ENCODE measurements around the gene KCNMA1. TPM values are rescaled to one million over a fixed set of nuclear protein-coding genes. Genes with fewer than 3 reads are reported as not detected.

The KCNMA1 gene
- polyA plus RNA-seq, 4 donors: 2.7 to 8.6 (median 7.7) TPM

GRCh38 chr10:77494756-77495541 lies 142.7 kb downstream of the KCNMA1 start:
- Histone ChIP-seq H3K36me3 (ENCODE audit: control insufficient read depth in 3 of 3, insufficient read depth in 2 of 3, low read depth in 1 of 3, low read length in 3 of 3) (no peaks in the 10 kb centered on the region), H3K4me1 (ENCODE audit: control insufficient read depth in 3 of 3, insufficient read depth in 2 of 3, low read depth in 1 of 3, low read length in 2 of 3) (peaks cover 0 to 4% (median 0%) of the 10 kb centered on the region in 3 donors), H3K27ac (ENCODE audit: low read depth in 1 of 3, low read length in 2 of 3) (no peak overlapping the region), H3K27me3 (ENCODE audit: control insufficient read depth in 3 of 3, insufficient read depth in 3 of 3, low read length in 3 of 3) (no peaks in the 10 kb centered on the region), H3K9me3 (ENCODE audit: control insufficient read depth in 2 of 2, insufficient read depth in 1 of 2, low read depth in 1 of 2, low read length in 1 of 2) (no peaks in the 10 kb centered on the region), H3K4me3 (ENCODE audit: low read depth in 1 of 3, low read length in 3 of 3) (no peak overlapping the region)
- DNase-seq (no peak), FAIRE-seq (no peak)
- WGBS, 3 donors: 88 to 92% (median 92%) methylated on average over 12 of the region's 12 CpGs

DNA sequence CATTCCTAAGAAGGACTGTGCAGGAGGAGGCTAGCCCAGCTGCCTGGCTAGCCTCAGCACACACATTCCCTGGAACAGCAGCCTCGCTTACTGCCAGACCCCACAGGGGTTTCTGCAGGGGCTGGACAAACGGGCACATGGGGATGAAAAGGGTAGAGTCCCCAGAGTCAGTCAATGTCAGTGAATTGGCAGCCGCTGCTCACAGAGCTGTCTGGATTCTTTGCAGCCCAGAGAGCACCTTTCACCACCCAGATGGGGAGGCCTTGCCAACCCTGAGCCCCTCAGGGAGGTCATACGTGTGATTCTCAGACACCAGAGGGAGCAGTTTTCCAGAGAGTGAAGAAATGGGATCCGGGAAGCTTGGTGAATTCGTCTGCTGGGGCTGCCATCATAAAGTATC lies 143.3 kb downstream of the KCNMA1 start:
- Histone ChIP-seq H3K27me3 (ENCODE audit: control insufficient read depth in 3 of 3, insufficient read depth in 3 of 3, low read length in 3 of 3) (no peaks in the 10 kb centered on the region), H3K4me3 (ENCODE audit: low read depth in 1 of 3, low read length in 3 of 3) (no peak overlapping the region), H3K36me3 (ENCODE audit: control insufficient read depth in 3 of 3, insufficient read depth in 2 of 3, low read depth in 1 of 3, low read length in 3 of 3) (no peaks in the 10 kb centered on the region), H3K4me1 (ENCODE audit: control insufficient read depth in 3 of 3, insufficient read depth in 2 of 3, low read depth in 1 of 3, low read length in 2 of 3) (peaks cover 0 to 4% (median 0%) of the 10 kb centered on the region in 3 donors), H3K27ac (ENCODE audit: low read depth in 1 of 3, low read length in 2 of 3) (no peak overlapping the region), H3K9me3 (ENCODE audit: control insufficient read depth in 2 of 2, insufficient read depth in 1 of 2, low read depth in 1 of 2, low read length in 1 of 2) (no peaks in the 10 kb centered on the region)
- WGBS, 3 donors: 54 to 63% (median 58%) methylated on average over 6 of the region's 6 CpGs
- DNase-seq: peak in 1 of 2 donors; percentile 28
- FAIRE-seq: no peak

DNA sequence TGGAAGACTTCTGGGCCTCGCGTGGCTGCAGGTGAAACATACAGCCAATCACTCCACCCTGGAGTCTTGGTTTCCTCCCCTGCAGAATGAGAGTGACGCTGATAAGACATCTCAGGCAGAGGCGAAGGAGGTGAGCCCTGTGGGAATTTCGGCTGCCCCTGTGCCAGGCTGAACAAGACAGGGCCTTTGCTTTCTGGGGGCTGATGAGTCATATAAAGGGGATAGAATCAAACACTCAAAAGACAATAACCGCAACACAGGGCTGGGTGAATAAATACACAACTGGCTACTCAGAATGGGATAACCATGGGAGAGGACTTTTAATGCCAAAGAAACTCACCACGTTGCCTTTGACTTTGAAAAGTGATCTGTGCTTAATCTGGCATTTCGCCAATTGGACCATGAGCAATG lies 143.8 kb downstream of the KCNMA1 start:
- DNase-seq: no peak
- Histone ChIP-seq H3K27ac (ENCODE audit: low read depth in 1 of 3, low read length in 2 of 3) (no peak overlapping the region), H3K27me3 (ENCODE audit: control insufficient read depth in 3 of 3, insufficient read depth in 3 of 3, low read length in 3 of 3) (no peaks in the 10 kb centered on the region), H3K4me1 (ENCODE audit: control insufficient read depth in 3 of 3, insufficient read depth in 2 of 3, low read depth in 1 of 3, low read length in 2 of 3) (peaks cover 0 to 5% (median under 1%) of the 10 kb centered on the region in 3 donors), H3K4me3 (ENCODE audit: low read depth in 1 of 3, low read length in 3 of 3) (no peak overlapping the region), H3K9me3 (ENCODE audit: control insufficient read depth in 2 of 2, insufficient read depth in 1 of 2, low read depth in 1 of 2, low read length in 1 of 2) (no peaks in the 10 kb centered on the region), H3K36me3 (ENCODE audit: control insufficient read depth in 3 of 3, insufficient read depth in 2 of 3, low read depth in 1 of 3, low read length in 3 of 3) (peaks cover 0 to 1% (median 0%) of the 10 kb centered on the region in 3 donors)
- no peak for FAIRE-seq
- 71 to 84% (median 72%) methylated on average over 8 of the region's 8 CpGs for WGBS, 3 donors

DNA sequence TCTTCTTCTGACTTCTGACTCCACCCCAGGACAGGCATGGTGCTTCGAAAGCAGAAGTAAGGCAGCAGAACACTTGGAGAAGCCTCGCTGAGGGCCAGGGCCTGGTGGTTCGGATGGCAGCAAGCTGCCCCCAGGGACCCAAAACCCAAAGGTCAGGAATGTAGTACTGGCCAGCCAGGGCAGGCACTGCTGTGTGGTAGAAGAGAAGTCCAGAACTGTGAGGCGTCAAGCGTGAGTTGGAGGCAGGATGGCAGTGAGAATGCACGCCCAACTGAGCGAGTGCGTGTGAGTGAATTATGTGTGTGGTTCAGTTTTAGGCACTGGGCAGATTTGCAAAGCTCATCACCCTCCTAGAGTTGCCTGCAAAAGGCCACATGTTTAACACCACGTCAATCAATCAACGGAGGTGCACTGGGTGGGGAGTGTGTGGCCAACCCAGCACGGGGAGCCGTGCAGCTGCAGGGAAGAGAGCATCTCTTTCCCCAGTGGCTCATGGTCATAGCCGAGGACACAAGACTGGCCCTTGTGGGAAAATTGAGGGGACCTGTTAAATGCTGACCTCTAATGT lies 144.3 kb downstream of the KCNMA1 start:
- Histone ChIP-seq H3K9me3 (ENCODE audit: control insufficient read depth in 2 of 2, insufficient read depth in 1 of 2, low read depth in 1 of 2, low read length in 1 of 2) (no peaks in the 10 kb centered on the region), H3K4me3 (ENCODE audit: low read depth in 1 of 3, low read length in 3 of 3) (no peak overlapping the region), H3K36me3 (ENCODE audit: control insufficient read depth in 3 of 3, insufficient read depth in 2 of 3, low read depth in 1 of 3, low read length in 3 of 3) (peaks cover 0 to 2% (median 0%) of the 10 kb centered on the region in 3 donors), H3K27ac (ENCODE audit: low read depth in 1 of 3, low read length in 2 of 3) (no peak overlapping the region), H3K27me3 (ENCODE audit: control insufficient read depth in 3 of 3, insufficient read depth in 3 of 3, low read length in 3 of 3) (no peaks in the 10 kb centered on the region), H3K4me1 (ENCODE audit: control insufficient read depth in 3 of 3, insufficient read depth in 2 of 3, low read depth in 1 of 3, low read length in 2 of 3) (peaks cover 0 to 7% (median 2%) of the 10 kb centered on the region in 3 donors)
- WGBS, 3 donors: 84 to 92% (median 87%) methylated on average over 12 to 13 of the region's 13 CpGs
- FAIRE-seq: no peak
- DNase-seq: no peak

DNA sequence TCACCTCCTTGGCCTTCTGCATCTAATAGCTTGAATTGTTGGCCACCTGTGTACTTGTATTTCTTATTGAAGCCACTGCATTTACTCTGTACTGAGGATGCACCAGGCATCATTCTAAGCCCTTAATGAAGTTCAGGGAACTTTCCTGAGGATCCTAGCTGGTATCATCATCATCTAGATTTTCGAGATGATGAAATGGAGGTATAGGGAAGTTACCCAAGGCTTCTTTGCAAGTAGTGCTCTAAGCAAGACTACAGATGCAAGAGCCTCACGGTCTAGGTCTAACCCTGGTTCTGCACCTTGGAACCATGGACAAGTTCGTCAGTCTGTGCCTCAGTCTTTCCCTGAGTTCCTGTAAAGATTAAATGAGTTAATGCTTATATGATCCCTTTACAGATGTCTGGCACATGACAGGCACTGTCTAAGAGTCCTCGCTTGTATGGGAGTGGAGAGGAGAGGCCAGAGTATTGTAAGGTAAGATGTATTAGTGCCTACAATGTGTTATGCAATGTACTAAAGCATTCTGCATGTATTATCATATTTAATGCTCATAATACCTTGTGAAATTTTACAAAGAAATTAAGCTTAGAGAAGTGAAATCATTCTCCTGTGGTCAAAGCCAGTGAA lies 145.1 kb downstream of the KCNMA1 start:
- Histone ChIP-seq H3K27ac (ENCODE audit: low read depth in 1 of 3, low read length in 2 of 3) (no peak overlapping the region), H3K27me3 (ENCODE audit: control insufficient read depth in 3 of 3, insufficient read depth in 3 of 3, low read length in 3 of 3) (no peaks in the 10 kb centered on the region), H3K4me1 (ENCODE audit: control insufficient read depth in 3 of 3, insufficient read depth in 2 of 3, low read depth in 1 of 3, low read length in 2 of 3) (peaks cover 0 to 7% (median 2%) of the 10 kb centered on the region in 3 donors), H3K36me3 (ENCODE audit: control insufficient read depth in 3 of 3, insufficient read depth in 2 of 3, low read depth in 1 of 3, low read length in 3 of 3) (peaks cover 0 to 2% (median 0%) of the 10 kb centered on the region in 3 donors), H3K4me3 (ENCODE audit: low read depth in 1 of 3, low read length in 3 of 3) (no peak overlapping the region), H3K9me3 (ENCODE audit: control insufficient read depth in 2 of 2, insufficient read depth in 1 of 2, low read depth in 1 of 2, low read length in 1 of 2) (no peaks in the 10 kb centered on the region)
- WGBS, 3 donors: 75 to 79% (median 78%) methylated on average over 4 of the region's 4 CpGs
- FAIRE-seq (no peak), DNase-seq (peak in 1 of 2 donors; percentile 20)

DNA sequence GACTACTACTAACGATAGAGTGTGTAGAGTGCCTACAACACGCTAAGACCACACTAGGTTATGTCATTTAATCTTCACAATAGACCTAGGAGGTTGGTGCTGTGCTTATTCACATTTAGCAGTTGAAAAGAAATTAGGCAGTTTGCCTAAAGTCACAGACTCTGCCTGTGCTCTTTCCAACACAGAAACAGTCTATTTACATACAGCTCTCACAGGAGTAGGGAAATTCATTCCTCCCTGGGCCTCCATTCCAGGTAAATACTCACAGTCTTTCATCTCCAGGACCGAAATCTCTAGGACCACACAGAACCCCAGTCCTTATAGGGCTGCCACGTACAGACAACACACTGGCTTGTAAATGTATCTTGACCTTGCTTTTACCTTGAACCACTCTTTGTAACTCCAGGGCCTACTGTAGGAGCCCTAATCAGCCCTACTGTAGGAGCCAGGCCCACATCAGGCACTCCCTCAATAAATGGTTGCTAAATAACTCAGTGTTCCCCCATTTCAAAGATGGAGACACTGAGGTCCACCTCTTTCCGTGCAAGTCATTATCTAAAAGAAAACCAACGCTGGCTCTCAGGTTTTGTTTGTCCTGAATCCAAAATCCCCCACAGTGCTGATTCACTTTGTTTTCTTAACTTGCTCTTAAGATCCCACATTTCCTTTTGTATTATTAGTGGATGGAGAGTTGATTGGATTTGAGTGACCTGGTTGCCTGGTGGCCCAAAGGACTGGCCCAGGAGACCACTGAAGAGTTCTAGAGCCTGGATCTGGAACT lies 146.9 kb downstream of the KCNMA1 start:
- peaks cover 0 to 3% (median 2%) of the 10 kb centered on the region in 3 donors for H3K4me1 ChIP-seq (ENCODE audit: control insufficient read depth in 3 of 3, insufficient read depth in 2 of 3, low read depth in 1 of 3, low read length in 2 of 3)
- peaks cover 0 to 2% (median 0%) of the 10 kb centered on the region in 3 donors for H3K36me3 ChIP-seq (ENCODE audit: control insufficient read depth in 3 of 3, insufficient read depth in 2 of 3, low read depth in 1 of 3, low read length in 3 of 3)
- no peak overlapping the region for H3K4me3 ChIP-seq (ENCODE audit: low read depth in 1 of 3, low read length in 3 of 3)
- no peaks in the 10 kb centered on the region for H3K27me3 ChIP-seq (ENCODE audit: control insufficient read depth in 3 of 3, insufficient read depth in 3 of 3, low read length in 3 of 3)
- H3K27ac ChIP-seq (ENCODE audit: low read depth in 1 of 3, low read length in 2 of 3): no peak overlapping the region
- H3K9me3 ChIP-seq (ENCODE audit: control insufficient read depth in 2 of 2, insufficient read depth in 1 of 2, low read depth in 1 of 2, low read length in 1 of 2): no peaks in the 10 kb centered on the region
- 77 to 81% (median 80%) methylated on average over 6 of the region's 6 CpGs for WGBS, 3 donors
- DNase-seq: no peak
- no peak for FAIRE-seq

DNA sequence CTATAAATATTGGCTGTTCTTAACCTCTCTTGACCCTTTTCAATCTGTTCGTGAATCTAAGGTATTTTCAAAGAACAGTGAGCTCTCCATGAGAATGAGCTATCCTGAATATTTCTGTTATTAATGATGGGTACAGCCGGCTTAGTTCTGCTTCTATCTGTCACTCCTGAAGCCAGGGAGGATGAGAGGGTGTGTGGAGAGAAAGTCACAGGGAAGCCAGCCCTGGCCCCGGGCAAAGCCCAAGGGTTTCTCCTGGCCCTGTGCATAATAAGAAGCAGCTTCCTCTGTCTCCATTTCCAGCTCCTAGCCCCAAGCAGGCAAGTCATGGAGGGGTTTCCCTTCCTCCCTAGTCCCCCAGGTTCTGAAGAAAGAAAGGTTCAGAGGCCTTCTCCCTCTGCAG lies 151.1 kb downstream of the KCNMA1 start:
- 74 to 86% (median 84%) methylated on average over 3 of the region's 3 CpGs for WGBS, 3 donors
- H3K9me3 ChIP-seq (ENCODE audit: control insufficient read depth in 2 of 2, insufficient read depth in 1 of 2, low read depth in 1 of 2, low read length in 1 of 2): no peaks in the 10 kb centered on the region

GRCh38 chr10:77485847-77486246 lies 151.8 kb downstream of the KCNMA1 start:
- H3K4me1 ChIP-seq (ENCODE audit: control insufficient read depth in 3 of 3, insufficient read depth in 2 of 3, low read depth in 1 of 3, low read length in 2 of 3): peaks cover 0 to 3% (median 2%) of the 10 kb centered on the region in 3 donors
- 73 to 83% (median 82%) methylated on average over 2 of the region's 2 CpGs for WGBS, 3 donors

More for the DNA sequence above, 151.1 kb downstream of the KCNMA1 start:
- Histone ChIP-seq H3K27me3 (ENCODE audit: control insufficient read depth in 3 of 3, insufficient read depth in 3 of 3, low read length in 3 of 3) (peaks cover 0 to 5% (median 0%) of the 10 kb centered on the region in 3 donors), H3K4me3 (ENCODE audit: low read depth in 1 of 3, low read length in 3 of 3) (no peak overlapping the region), H3K36me3 (ENCODE audit: control insufficient read depth in 3 of 3, insufficient read depth in 2 of 3, low read depth in 1 of 3, low read length in 3 of 3) (peaks cover 0 to 2% (median 0%) of the 10 kb centered on the region in 3 donors), H3K4me1 (ENCODE audit: control insufficient read depth in 3 of 3, insufficient read depth in 2 of 3, low read depth in 1 of 3, low read length in 2 of 3) (peaks cover 0 to 3% (median 2%) of the 10 kb centered on the region in 3 donors), H3K27ac (ENCODE audit: low read depth in 1 of 3, low read length in 2 of 3) (no peak overlapping the region)
- FAIRE-seq (no peak), DNase-seq (no peak)

More at GRCh38 chr10:77485847-77486246, 151.8 kb downstream of the KCNMA1 start:
- peaks cover 0 to 2% (median 0%) of the 10 kb centered on the region in 3 donors for H3K36me3 ChIP-seq (ENCODE audit: control insufficient read depth in 3 of 3, insufficient read depth in 2 of 3, low read depth in 1 of 3, low read length in 3 of 3)
- FAIRE-seq: no peak
- H3K4me3 ChIP-seq (ENCODE audit: low read depth in 1 of 3, low read length in 3 of 3): no peak overlapping the region
- H3K9me3 ChIP-seq (ENCODE audit: control insufficient read depth in 2 of 2, insufficient read depth in 1 of 2, low read depth in 1 of 2, low read length in 1 of 2): no peaks in the 10 kb centered on the region
- no peak for DNase-seq
- H3K27me3 ChIP-seq (ENCODE audit: control insufficient read depth in 3 of 3, insufficient read depth in 3 of 3, low read length in 3 of 3): peaks cover 0 to 5% (median 0%) of the 10 kb centered on the region in 3 donors
- H3K27ac ChIP-seq (ENCODE audit: low read depth in 1 of 3, low read length in 2 of 3): no peak overlapping the region

All from small intestine (tissue), 7 donors.